Measurements from ENCODE around the gene RHOG. TPM values are rescaled to one million over a fixed set of nuclear protein-coding genes. Genes with fewer than 3 reads are reported as not detected.

RHOG gene
- polyA plus RNA-seq, 2 of the 4 experiments (the other 2 are of a cell fraction) = 41.1 to 64.3 TPM

- no peak for TF ChIP-seq HEYL (CRISPR knock-in tag; IDR thresholded peaks at IDR 0.05)
- no peak for TF ChIP-seq ZNF302 (CRISPR knock-in tag; IDR thresholded peaks at IDR 0.05)
- no peak for TF ChIP-seq FOXS1 (CRISPR knock-in tag; IDR thresholded peaks at IDR 0.05)
- no peak for TF ChIP-seq CBX8 (IDR thresholded peaks at IDR 0.05)
- no peak for TF ChIP-seq HDAC2 (IDR thresholded peaks at IDR 0.05)
- no peak for TF ChIP-seq ZFP36 (IDR thresholded peaks at IDR 0.05; ENCODE audit: borderline replicate concordance, partially characterized antibody)
- no peak for TF ChIP-seq ATOH8 (CRISPR knock-in tag; IDR thresholded peaks at IDR 0.05; ENCODE audit: low read depth)
- no peak for TF ChIP-seq POLR2AphosphoS2 (conservative IDR thresholded peaks at IDR 0.05; ENCODE audit: low read length)
- TF ChIP-seq NPAS2 (CRISPR knock-in tag; IDR thresholded peaks at IDR 0.05; ENCODE audit: borderline replicate concordance) = no peak
- no peak for TF ChIP-seq HOXB5 (CRISPR knock-in tag; IDR thresholded peaks at IDR 0.05)
- TF ChIP-seq MAX (IDR thresholded peaks at IDR 0.05) = no peak
- H3K4me3 ChIP-seq = no peak overlapping the region
- peaks cover 17% of the 10 kb centered on the region for H3K4me1 ChIP-seq
- CTCF ChIA-PET = interaction anchor here (0.7 to 3.0 kb wide), 3 partner anchors 10 to 704 kb away, joined by 3 to 16 read pairs (median 3); partner anchors contain the start of gene PGAP2
- POLR2A ChIA-PET = interaction anchor here (0.7 kb wide), 2 partner anchors 44 to 100 kb away, joined by 6 to 9 read pairs; no protein-coding TSS in a partner anchor
- no peaks in the 10 kb centered on the region for H3K9me3 ChIP-seq
- ATAC-seq = no peak; a peak in 1 of 6 replicates
- FAIRE-seq = no peak
- no peak for DNase-seq (ENCODE audit: low read depth in 1 of 2, low spot score in 1 of 2)
- 23% methylated on average over 2 of the region's 2 CpGs for WGBS (ENCODE audit: missing lambda C conversion rate)
- no peak overlapping the region for H3K27ac ChIP-seq
- H3K4me2 ChIP-seq = peak overlapping the region; percentile 23; the same call in 2 of the 3 replicates
Observed at GRCh38 chr11:3781423-3781822, 59.3 kb downstream of the RHOG start.

Small RNA genes within 50 kb of the gene (small RNA-seq; reads per million reads assigned to genes)
- gene RNU7-50P = 0 reads per million in 6 experiments

Other genes with a start within 250 kb of the RHOG start
- 0.08 and 0.12 TPM in 2 replicates for gene ART5, start 199.0 kb downstream of the RHOG start, polyA plus RNA-seq (2011; rRNA removed)
- gene ART5, start 199.0 kb downstream of the RHOG start, polyA plus RNA-seq (2017; fragmentation: RNase III; extraction: RNeasy Plus Mini Kit Qiagen cat#74134 plus additional on column Dnase treatment) = 0.22 to 0.30 TPM in 2 of 3 replicates, not detected in the other
- not detected in 2 replicates for gene ART1, start 195.8 kb downstream of the RHOG start, polyA plus RNA-seq (2011; rRNA removed)
- not detected in 3 replicates for gene ART1, start 195.8 kb downstream of the RHOG start, polyA plus RNA-seq (2017; fragmentation: RNase III; extraction: RNeasy Plus Mini Kit Qiagen cat#74134 plus additional on column Dnase treatment)
- gene CHRNA10, start 169.6 kb downstream of the RHOG start, polyA plus RNA-seq (2011; rRNA removed) = 0.44 and 0.61 TPM in 2 replicates
- gene CHRNA10, start 169.6 kb downstream of the RHOG start, polyA plus RNA-seq (2017; fragmentation: RNase III; extraction: RNeasy Plus Mini Kit Qiagen cat#74134 plus additional on column Dnase treatment) = 0.85 to 1.1 TPM (median 0.87 TPM) in 3 replicates
- gene NUP98, start 43.4 kb downstream of the RHOG start, polyA plus RNA-seq (2011; rRNA removed) = 121 and 152 TPM in 2 replicates
- gene NUP98, start 43.4 kb downstream of the RHOG start, polyA plus RNA-seq (2017; fragmentation: RNase III; extraction: RNeasy Plus Mini Kit Qiagen cat#74134 plus additional on column Dnase treatment) = 51.9 to 54.2 TPM (median 53.0 TPM) in 3 replicates
- gene PGAP2, start 32.4 kb downstream of the RHOG start, polyA plus RNA-seq (2011; rRNA removed) = 35.2 and 49.2 TPM in 2 replicates
- 31.4 to 32.4 TPM (median 32.1 TPM) in 3 replicates for gene PGAP2, start 32.4 kb downstream of the RHOG start, polyA plus RNA-seq (2017; fragmentation: RNase III; extraction: RNeasy Plus Mini Kit Qiagen cat#74134 plus additional on column Dnase treatment)
- 38.7 and 42.5 TPM in 2 replicates for gene STIM1, start 14.7 kb upstream of the RHOG start, polyA plus RNA-seq (2011; rRNA removed)
- 32.8 to 35.3 TPM (median 35.2 TPM) in 3 replicates for gene STIM1, start 14.7 kb upstream of the RHOG start, polyA plus RNA-seq (2017; fragmentation: RNase III; extraction: RNeasy Plus Mini Kit Qiagen cat#74134 plus additional on column Dnase treatment)